NOMO-1 (cell line): ENCODE measurements around the gene SF1.
A peak's percentile ranks its signal among the peaks of the same experiment; 100 is the strongest.

Experiments
- DNase-seq, 2 experiments: peaks; one replicate each; lab custom pipeline; 2025; ENCODE audit not compliant: unreplicated experiment in 2 of 2; lab: John Stamatoyannopoulos, UW

The SF1 gene

GRCh38 chr11:64728757-64729365 is 49.5 kb downstream of the SF1 start:
- no peak for DNase-seq

- DNase-seq = no peak
Observed at GRCh38 chr11:64726867-64727530, 51.3 kb downstream of the SF1 start.

- DNase-seq = no peak
Observed at GRCh38 chr11:64726211-64726641, 52.1 kb downstream of the SF1 start.

- no peak for DNase-seq
Observed at GRCh38 chr11:64724863-64725532, 53.3 kb downstream of the SF1 start.

- no peak for DNase-seq
Observed at GRCh38 chr11:64723907-64724862, 54.2 kb downstream of the SF1 start.

- peak; percentile 54 to 63 for DNase-seq
Observed at GRCh38 chr11:64723117-64723906, 55.0 kb downstream of the SF1 start, which contains the start of gene NRXN2. Gene NRXN2 (minus strand): TSS chr11:64723197. CDS start chr11:64713699, 9,498 bp downstream.

GRCh38 chr11:64722141-64723065 is 55.9 kb downstream of the SF1 start:
- DNase-seq = no peak

- DNase-seq = no peak
Observed at GRCh38 chr11:64721359-64721699, 57.0 kb downstream of the SF1 start.

- DNase-seq = no peak
Observed at GRCh38 chr11:64720640-64721358, 57.5 kb downstream of the SF1 start.

GRCh38 chr11:64720167-64720566 is 58.2 kb downstream of the SF1 start:
- no peak for DNase-seq

- no peak for DNase-seq
Observed at GRCh38 chr11:64719406-64719805, 58.9 kb downstream of the SF1 start.

GRCh38 chr11:64718780-64719124 is 59.6 kb downstream of the SF1 start:
- no peak for DNase-seq

- DNase-seq = no peak
Observed at GRCh38 chr11:64718084-64718779, 60.1 kb downstream of the SF1 start.

- no peak for DNase-seq
Observed at GRCh38 chr11:64717268-64717578, 61.1 kb downstream of the SF1 start.

- DNase-seq = no peak
Observed at GRCh38 chr11:64716473-64717267, 61.7 kb downstream of the SF1 start.

- no peak for DNase-seq
Observed at GRCh38 chr11:64715756-64716472, 62.4 kb downstream of the SF1 start.

- DNase-seq = no peak
Observed at GRCh38 chr11:64715110-64715509, 63.2 kb downstream of the SF1 start.
